Transverse colon (tissue), 4 donors: Measurements from ENCODE around the gene COL8A1.

Experiments
- EP300 ChIP-seq: sonication (generic); formaldehyde crosslinking; IDR thresholded peaks from one replicate; pipeline ENCODE4 v1.6.1; 2017; ENCODE audit warnings: antibody characterized with exemption, low read depth
- POLR2A ChIP-seq: fragments of 450-650 bp; IDR thresholded peaks from one replicate; pipeline ENCODE4 v1.6.1; 2016; ENCODE audit warnings: antibody characterized with exemption, mild to moderate bottlenecking, moderate library complexity
- POLR2AphosphoS5 ChIP-seq, 3 donors: sonication (generic); formaldehyde crosslinking; IDR thresholded peaks; one replicate each; pipeline ENCODE4 v1.6.1; 2016; ENCODE audit warnings: antibody characterized with exemption in 3 of 3
- TF ChIP-seq, protein P1 (sequence below), 5 experiments: fragments of 200-600 bp in 3 of 5; fragments of 450-650 bp in 2 of 5; sonication (generic) in 3 of 5; IDR thresholded peaks; 1 replicate in 2 of 5; 2 replicates in 3 of 5; pipeline ENCODE4 v1.5.1; 2016 to 2017; ENCODE audit warnings: antibody characterized with exemption in 5 of 5, inconsistent platforms in 3 of 5, mild to moderate bottlenecking in 2 of 5, moderate library complexity in 1 of 5

DNA sequence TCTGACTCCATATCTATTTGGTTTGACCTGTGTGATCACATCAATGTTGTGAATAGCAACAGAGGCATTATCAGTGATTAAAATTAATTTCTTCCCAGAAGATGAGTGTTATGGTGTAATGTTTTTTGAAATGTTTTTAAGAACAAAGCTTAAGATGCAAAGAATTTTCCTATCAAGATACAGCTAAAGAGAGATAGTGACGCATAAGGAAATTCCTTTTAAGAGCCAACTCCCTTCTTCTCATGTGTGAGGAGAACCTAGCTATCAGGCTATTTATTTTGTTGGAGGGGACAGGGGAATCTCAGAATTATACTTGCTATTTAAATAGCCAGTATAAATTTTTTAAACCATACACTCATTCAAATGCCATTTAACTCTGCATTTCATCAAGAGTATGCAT, 71.3 kb downstream of the COL8A1 start:
- TF ChIP-seq, protein P1, sequence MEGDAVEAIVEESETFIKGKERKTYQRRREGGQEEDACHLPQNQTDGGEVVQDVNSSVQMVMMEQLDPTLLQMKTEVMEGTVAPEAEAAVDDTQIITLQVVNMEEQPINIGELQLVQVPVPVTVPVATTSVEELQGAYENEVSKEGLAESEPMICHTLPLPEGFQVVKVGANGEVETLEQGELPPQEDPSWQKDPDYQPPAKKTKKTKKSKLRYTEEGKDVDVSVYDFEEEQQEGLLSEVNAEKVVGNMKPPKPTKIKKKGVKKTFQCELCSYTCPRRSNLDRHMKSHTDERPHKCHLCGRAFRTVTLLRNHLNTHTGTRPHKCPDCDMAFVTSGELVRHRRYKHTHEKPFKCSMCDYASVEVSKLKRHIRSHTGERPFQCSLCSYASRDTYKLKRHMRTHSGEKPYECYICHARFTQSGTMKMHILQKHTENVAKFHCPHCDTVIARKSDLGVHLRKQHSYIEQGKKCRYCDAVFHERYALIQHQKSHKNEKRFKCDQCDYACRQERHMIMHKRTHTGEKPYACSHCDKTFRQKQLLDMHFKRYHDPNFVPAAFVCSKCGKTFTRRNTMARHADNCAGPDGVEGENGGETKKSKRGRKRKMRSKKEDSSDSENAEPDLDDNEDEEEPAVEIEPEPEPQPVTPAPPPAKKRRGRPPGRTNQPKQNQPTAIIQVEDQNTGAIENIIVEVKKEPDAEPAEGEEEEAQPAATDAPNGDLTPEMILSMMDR (IDR thresholded peaks at IDR 0.05) = no peak
- no peak for TF ChIP-seq POLR2A
- no peak for TF ChIP-seq POLR2AphosphoS5 (IDR thresholded peaks at IDR 0.05)
- TF ChIP-seq EP300 = no peak
